ENCODE data around the gene OR10H3.

DNA sequence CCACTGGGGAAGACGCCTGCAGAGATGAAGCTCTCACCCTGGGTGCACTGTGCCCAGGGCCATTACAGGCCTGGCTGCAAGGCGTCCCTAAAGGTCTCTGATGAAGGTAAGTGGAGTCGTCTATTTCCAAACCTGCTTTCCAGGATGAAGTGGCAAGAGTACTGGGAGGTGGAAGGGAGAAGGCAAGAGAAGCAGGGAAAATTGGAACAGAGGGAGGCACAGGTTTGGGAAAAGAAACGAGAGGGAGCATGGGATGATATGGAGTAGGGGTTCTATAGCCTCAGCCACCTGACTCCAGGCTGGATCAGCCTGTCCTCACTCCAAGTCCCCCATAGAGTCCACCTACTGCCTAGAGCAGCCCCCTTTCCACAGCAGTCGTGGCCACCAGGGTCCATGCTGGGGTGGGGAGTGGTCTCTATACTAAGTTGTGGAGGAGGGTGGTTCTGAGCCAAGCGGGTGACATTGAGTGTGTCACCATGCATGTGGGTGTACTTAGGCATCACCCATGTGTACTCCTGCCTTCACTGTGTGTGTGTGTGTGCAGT lies 49.9 kb downstream of the OR10H3 start, which contains the start of gene OR10H5:
- no peak for TF ChIP-seq EZH2 (IDR thresholded peaks at IDR 0.05; ENCODE audit: borderline replicate concordance, insufficient read depth, low read depth, low read length, poor library complexity, severe bottlenecking)
- TF ChIP-seq CTCF (IDR thresholded peaks at IDR 0.05), result no peak
